Ureter (tissue), 1 donor: ENCODE measurements around the gene ASB2. TPM values are rescaled to one million over a fixed set of nuclear protein-coding genes. Genes with fewer than 3 reads are reported as not detected.

Source experiments
- DNase-seq: peaks from one replicate; pipeline ENCODE4 v3.0.0-alpha.2; 2020; ENCODE audit warnings: low spot score
- total RNA-seq: library from RNA; stranded (reverse); gene quantifications from one replicate; pipeline ENCODE4 v1.2.4, GENCODE V29; 2023
- donor health status: DM: yes; HTN: yes; CAD: no.

The ASB2 gene
- total RNA-seq, 1 donor from 2014 or later, result 35.1 TPM

DNA sequence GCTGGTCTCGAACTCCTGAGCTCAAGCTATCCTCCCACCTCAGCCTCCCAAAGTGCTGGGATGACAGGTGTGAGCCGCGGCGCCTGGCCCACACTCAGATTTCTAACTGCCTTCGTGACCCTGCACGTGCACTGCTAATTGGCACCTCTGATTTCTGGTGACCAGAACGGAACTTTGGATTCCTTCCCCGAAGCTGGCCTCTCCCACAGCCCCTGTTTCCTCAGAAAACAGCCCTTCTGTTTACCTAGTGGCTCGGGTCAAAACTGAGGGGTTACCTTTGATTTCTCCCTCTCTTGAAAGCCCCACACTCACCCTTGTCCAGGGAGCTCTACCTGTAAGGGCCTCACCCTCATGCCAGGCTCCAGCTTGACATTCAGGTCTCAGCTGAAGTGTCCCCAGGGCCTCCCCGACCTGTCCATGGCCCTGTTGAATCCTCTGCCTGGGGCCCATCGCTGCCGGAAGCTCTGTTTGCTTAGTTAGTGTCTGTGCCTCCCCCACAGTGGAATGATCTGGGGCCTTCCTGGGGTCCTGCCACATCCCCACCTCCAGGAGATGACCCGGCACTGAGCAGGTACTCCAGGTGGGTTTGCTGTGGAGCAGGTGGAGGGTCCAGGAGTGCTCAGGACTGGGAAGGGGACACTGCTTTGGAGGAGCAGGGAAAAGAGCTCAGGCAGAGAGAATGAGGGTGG lies 73.6 kb downstream of the ASB2 start:
- no peak for DNase-seq

DNA sequence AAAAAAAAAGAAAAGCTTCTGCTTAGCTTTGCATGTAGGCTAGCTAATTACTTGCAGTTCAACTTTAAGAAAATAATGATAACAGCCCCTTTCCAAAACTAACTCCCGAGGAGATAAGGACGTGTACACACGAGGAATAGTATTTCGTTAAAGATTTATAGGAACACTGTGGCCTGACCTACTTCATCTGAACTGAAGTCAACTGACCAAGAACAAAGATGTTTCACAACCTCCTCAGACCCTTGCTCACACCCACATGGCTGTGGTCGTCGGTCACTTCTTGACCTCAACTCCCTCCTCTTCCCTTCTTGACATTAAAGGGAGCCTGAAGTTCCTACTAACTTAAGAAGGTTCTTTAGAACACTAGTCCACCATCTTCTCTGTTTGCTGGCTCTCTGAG lies 74.6 kb downstream of the ASB2 start:
- DNase-seq, result no peak

DNA sequence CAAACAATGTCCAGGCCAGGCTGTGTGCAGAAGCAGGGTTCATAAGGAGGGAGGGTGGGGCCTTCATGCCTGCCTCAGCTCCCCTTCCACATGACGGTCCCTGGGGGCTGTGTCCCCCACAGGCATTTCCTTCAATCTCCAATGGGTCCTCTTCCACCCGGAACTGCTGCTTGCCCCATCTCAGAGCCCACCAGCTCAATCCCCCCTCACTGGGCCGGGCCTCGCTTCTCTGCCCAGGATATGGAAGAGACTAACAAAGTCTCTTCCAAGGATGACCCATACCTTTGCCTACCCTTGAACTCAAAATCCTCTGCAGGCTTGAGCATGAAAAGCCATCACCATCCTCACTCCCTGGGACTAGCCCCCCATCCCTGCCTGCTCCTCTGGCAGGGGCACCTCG lies 77.6 kb downstream of the ASB2 start:
- no peak for DNase-seq

DNA sequence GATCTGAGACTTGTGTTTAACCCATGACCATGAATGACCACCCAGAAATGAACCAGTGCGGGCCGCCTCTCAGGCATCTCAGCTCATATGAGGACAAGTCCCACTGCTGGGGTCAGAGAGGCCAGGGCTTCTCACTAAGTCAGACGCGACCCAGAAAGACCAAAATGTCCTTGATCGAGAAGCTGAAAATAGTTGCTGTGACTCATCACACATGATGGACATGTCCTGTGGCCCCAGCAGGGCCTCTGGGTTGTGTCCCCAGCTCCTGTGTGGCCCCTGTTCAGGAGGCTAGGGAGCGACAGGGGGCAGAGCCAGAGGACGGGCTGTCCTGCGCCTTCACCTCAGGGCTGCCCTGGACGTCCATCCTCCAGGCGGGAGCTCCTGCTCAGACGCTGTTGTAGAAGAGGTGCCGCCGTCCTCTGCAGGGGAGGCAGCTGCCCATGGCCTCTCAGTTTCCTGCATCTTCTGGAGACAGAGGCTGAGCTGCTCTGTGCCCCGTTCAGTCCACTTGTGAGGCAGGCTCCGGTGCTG lies 78.2 kb downstream of the ASB2 start:
- no peak for DNase-seq

DNA sequence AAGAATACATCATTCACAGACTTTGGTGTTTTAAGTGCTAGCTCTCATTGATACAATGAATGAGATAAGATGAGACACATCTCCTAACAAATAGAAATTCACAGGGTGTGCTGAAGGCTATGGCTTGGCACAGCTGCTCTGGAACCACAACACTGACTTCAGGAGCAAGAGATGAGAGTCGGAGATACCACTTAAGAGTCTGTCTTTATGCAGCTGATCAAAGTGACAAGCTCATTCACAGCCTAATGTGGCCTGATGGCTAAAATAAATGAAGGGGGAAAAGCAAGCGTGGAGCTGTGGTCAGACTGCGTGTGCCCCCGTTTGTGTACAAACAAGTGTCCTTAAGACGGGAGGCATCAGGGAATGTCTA lies 78.9 kb downstream of the ASB2 start:
- DNase-seq, result no peak

DNA sequence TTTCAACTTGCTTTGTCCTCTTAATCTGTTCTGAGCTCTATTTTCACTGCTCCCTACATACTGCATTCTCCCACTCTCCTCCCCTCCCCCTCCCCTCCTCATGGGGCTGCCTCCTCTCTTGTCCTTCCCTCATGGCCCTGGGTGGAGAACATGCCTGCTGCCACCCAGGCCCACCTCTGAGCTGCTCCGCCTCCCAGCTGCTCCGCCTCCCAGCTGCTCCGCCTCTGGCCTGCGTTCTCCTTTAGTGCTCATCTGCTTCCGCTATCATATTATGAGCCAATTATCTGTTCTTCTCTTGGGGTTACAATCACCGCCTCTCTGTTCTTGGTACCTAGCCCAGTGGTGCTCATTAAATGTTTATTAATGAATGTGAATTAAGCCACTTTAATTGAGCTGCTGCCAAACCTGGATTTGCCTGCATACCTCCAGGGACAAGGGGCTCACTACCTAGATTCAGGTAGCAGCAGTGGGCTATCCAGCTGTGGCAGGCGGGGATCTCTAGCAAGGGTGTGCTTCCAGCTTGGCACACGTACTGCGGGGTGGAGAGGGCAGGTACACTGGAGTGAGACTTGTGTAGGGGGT lies 81.3 kb downstream of the ASB2 start:
- DNase-seq, result no peak

DNA sequence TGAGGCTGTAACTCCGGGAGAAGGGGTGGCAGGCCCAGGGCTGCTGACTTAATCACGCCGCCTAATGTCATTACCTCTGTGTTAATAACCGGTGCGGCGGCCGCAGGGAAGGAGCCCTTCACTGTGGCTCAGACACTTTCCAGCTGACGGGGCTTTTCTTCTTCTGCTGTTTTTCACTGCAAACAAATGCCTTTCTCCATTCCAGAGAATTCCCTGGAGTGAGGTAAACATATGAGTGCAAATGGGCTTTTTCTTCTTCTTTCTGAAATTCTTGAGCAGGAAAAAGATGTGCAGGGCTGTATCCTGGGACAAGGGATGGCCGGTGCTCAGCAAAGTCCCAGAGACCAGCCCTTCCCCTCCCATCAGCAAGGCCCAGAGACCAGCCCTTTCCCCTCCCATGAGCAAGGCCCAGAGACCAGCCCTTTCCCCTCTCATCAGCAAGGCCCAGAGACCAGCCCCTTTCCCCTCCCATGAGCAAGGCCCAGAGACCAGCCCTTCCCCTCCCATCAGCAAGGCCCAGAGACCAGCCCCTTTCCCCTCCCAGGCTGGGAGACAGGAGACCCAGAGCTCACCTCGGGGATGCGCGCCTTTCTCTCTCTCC lies 82.6 kb downstream of the ASB2 start:
- no peak for DNase-seq

DNA sequence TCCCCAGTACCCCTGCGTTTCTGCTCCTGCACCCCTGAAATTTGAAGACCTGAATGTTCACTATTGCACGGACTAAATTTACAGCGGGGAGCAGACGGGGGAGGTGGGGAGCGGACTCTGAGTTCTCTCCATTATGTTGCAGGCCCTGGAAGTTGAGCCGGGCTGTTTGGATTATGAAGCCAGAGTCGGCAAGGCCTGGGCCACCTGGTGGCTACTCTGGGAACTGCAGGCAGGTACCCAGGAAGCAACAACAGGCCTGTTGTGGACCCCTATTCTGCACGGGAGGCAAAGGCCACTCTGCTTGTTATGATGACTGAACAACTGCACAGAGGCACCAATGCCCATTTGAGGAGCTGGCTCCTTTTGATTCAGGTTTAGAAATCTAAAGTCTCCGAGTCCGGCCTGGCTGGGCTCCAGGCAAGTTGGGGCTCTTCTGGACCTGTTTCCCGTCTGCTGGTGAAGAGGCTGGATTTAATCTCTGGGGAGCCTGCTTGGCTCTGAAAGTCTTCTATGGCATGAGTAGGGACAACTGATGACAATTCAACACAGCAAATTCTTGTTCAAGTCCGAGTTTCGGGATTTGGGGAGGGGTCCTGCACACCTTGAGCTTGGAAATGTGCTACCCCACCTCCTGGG lies 83.3 kb downstream of the ASB2 start:
- DNase-seq, result peak; percentile 82

DNA sequence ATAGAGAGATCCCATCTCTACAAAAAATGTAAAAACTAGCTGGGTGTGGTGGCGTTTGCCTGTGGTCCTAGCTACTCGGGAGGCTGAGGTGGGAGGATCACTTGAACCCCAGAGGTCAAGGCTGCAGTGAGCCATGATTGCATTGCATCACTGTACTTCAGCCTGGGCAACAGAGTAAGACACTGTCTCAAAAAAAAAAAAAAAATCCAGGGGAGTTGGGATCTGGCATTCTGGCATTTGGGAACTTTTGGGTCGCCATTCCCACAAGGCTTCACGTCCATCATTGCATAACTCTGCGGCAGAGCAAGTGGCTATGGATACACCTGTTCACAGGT lies 83.9 kb downstream of the ASB2 start:
- DNase-seq, result no peak

DNA sequence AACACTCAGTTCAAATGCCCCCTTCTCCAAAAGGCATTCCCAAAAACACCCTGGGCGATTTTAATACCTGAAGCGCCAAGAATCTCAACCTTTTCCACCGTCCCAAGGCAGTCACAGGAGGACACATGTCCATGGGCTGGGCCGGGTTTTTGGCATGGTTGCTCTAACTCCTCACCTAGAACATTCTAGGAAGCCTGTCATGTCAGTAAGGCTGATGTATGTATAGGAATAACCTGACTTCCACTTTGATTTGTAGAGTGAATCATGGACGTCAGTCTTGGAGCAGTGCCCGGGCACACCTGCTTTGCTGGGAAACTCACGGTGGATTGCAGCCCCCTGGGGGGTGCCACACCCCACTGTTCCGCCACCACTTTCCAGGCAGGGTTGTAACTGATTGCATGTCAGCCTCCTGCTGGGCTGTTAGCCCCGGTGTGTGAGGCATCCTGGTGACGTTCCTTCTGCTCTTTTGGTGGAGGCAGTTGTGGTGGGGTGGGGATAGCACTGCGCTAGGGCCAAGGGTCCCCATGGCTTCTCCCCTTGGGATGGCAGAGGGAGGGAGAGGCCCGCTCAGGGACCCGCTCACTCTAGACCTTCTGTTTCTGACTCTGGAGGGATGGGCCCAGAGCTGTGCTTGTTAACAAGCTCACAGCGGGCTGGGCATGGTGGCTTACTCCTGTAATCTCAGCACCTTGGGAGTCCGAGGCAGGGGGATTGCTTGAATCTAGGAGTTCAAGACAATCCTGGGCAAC lies 84.4 kb downstream of the ASB2 start:
- DNase-seq, result no peak

DNA sequence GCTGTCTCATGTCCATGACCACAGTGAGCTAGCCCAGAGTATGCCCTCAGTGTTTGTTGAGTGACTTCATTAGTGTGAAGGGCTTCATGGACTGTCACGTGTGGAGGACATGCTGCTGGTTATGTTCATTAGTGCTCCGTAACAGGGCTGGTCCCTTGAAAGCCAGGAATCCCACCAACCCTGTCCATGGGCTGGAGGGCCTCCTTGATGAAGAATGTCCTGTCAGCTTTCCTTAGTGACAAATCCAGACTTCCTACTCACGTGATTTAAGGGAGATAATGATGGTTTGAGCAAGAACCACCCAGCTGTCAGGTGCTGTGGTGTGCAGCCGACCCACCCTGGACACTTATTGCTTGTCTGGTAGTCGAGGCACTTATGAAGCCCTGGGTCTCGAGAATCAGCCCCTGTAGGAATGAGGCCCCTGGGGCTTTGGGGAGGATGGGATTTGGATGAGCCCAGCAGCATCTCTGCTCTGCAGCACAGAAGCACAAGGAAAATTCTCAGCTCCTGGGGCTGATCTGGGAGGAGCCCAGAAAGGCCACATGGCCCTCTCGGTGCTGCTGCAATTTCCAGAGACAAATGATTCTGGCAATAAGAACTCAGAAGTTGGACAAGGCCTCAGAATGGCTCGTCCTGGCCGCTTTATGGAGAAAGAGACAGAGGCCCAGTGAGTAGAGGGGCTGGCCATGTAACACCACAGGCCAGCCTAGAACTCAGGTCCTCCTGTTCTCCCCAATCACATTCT lies 86.5 kb downstream of the ASB2 start:
- no peak for DNase-seq

DNA sequence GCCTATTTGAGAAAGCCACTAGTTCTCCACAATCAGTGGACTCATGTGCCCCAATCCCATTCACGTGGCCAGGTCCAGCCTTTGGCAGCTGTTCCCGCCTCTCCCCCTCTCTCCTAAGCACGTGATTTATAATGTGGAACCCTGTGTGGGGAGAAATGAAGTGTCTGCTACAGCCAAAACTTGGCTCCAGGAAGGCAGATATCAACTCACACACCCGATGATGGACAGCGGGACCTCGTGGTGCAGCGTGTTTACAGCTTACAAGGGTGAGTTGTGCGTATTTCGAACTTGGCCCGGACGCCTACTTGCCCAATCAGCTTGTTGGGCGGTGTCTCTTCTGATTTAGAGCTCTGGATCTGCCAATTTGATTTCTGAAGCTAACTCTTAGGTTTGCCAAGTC lies 87.4 kb downstream of the ASB2 start:
- DNase-seq, result no peak

DNA sequence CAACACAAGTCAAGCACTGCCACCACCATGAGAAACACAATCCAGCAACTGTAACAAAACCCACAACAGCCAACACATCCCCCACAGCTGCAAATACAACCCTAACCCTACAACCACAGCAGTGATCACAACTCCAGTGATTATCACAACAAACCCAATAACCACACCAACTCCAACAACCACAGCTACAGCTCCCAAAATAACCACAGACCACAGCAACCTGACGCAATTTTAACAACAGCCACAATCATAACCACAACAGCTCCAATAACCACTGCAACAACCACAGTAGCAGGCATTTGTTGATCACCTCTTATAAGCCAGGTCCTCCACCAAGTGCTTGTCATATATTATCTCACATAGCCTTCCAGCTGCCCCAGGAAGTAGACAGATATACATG lies 91.4 kb downstream of the ASB2 start:
- no peak for DNase-seq

Other genes with a start within 250 kb of the ASB2 start
- 5.9 TPM for gene PRIMA1, start 188.1 kb downstream of the ASB2 start, total RNA-seq
- not detected for gene FAM181A, start 49.2 kb downstream of the ASB2 start, total RNA-seq
- not detected for gene CCDC197, start 20.7 kb upstream of the ASB2 start, total RNA-seq
- 1.6 TPM for gene OTUB2, start 49.8 kb upstream of the ASB2 start, total RNA-seq
- gene DDX24, start 104.6 kb upstream of the ASB2 start, total RNA-seq, result 191 TPM
- 9.4 TPM for gene IFI27L1, start 104.7 kb upstream of the ASB2 start, total RNA-seq
- gene IFI27, start 134.2 kb upstream of the ASB2 start, total RNA-seq, result 62.6 TPM
- 29.1 TPM for gene IFI27L2, start 153.0 kb upstream of the ASB2 start, total RNA-seq
- 0.60 TPM for gene PPP4R4, start 197.8 kb upstream of the ASB2 start, total RNA-seq